ENCODE results near the gene SNED1. TPM values are rescaled to one million over a fixed set of nuclear protein-coding genes. Genes with fewer than 3 reads are reported as not detected.
A peak's percentile ranks its signal among the peaks of the same experiment; 100 is the strongest.

The SNED1 gene
- total RNA-seq, 2 experiments from 2014 or later, result 0.91 to 1.0 TPM

DNA sequence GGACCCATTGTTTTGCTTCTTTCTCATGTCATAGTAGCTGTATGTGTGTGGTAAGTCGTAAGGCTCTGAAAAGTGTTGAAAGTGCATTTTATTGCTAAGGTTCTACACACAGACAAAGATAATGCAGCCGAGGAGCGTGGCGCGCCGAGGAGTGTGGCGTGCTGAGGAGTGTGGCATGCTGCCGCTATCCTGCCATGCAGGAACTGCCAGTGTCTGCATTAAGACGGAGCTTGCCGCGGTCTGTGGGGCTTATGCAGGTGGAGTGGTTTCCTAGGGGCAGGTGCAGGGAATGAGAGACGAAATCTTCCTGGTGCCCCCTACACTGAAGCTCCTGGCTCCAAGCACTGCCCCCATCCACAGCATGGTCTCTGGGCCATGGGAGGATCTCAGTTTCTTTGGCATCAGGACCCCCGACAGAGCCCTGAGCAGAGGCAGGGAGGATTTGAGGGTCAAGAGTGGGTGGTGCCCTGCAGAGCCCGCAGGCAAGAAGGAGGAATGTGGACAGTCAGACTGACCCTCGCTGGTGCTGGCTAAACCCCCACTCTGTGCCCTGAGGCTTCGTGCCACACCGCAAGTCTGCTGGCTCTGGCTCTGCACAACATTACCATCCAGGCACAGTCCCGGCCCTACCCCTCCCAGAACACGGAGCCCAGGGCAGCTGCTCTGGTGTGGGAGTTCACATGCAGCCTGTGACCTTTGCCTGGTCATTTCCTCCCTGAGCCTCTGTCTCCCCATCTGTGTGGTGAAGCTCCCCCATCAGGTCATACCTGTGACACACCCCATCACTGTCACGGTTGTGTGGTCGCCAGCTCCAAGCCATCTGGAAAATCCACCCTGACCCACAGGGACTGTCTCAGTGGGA, 3.2 kb downstream of the SNED1 start:
- Mint-ChIP-seq H3K9me3 (peaks cover 18% of the 10 kb centered on the region), H3K4me3 (no peak overlapping the region), H3K27me3 (peaks cover 8% of the 10 kb centered on the region), H3K4me1 (peaks cover 21% of the 10 kb centered on the region), H3K36me3 (peaks cover 22% of the 10 kb centered on the region), H3K27ac (no peak overlapping the region)
- no peak for DNase-seq

DNA sequence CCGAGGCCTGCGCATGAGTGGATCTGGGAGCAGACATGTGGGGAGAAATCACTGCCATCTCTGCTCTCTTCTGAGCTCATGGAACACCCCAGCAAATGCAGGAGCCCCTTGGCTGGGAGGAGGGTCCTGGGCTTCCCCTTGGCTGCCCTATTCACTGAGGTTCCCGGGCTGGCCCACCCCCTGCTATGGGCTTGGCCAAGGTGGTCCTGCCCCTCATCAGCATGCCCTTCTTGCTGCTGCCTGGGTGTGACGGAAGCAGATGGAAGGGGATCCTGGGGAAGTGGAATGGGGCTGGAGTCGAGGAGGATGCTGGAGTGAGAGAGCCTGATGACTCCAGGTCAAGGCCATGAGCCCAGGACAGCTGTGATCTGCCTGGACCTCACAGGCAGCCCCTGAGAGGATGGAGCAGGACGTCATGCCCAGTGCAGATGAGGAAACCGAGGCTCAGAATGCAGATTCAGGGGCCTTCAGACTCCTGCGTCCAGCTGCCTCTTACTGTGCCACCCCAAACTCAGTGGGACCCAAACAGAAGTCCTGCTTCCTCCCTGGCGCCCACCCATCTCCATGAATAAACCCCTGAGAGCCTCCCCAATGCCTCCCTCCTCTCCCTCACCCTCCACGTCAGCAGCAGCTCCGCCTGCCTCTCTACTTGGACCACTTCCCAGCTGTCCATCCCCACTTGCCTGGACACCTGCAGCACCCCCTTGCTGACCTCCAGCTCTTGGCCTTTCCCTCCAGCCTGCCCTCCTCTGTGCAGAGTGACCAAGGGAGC, 4.0 kb downstream of the SNED1 start:
- H3K4me3 Mint-ChIP-seq, result no peak overlapping the region
- no peak overlapping the region for H3K27ac Mint-ChIP-seq
- H3K27me3 Mint-ChIP-seq, result peaks cover 8% of the 10 kb centered on the region
- DNase-seq, result no peak
- H3K4me1 Mint-ChIP-seq, result peaks cover 25% of the 10 kb centered on the region
- H3K36me3 Mint-ChIP-seq, result peaks cover 22% of the 10 kb centered on the region
- H3K9me3 Mint-ChIP-seq, result peaks cover 18% of the 10 kb centered on the region

DNA sequence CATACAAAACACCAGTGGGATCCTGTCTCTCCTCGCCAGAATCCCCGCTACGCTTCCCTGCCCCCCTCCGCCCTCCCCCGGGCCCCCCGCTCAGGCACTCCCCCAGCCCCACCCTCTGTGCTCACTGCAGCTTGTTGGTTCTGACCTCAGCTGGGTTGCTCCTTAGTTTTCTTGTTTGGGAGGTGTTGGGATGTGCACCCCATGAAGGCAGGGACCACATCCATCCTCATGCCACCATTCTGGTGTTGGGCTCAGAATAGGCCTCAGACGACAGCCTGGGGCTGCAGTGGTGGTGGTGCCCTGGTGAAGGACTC, 4.6 kb downstream of the SNED1 start:
- no peak overlapping the region for H3K27ac Mint-ChIP-seq

DNA sequence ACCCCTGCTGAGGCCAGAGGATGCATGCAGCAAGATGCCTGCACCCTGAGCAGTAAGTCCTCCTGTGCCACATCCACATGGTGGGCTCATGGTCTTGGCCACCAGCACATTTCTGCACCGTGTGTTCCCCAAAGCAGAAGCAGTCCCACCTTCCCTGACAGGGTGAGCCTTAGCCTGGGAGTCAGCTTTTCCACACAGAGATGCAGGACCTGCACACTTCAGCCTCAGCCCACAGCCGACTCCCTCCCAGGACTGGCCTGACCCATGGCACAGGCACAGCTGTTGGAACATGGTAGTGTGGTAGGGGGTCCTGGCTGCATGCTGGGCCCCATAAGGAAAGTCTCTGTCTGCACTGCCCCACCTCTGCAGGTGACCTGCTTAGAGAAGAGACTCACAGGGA, 5.0 kb downstream of the SNED1 start:
- H3K36me3 Mint-ChIP-seq, result peaks cover 22% of the 10 kb centered on the region
- H3K4me1 Mint-ChIP-seq, result peaks cover 26% of the 10 kb centered on the region
- peaks cover 18% of the 10 kb centered on the region for H3K9me3 Mint-ChIP-seq
- H3K27me3 Mint-ChIP-seq, result peaks cover 8% of the 10 kb centered on the region
- no peak for DNase-seq
- no peak overlapping the region for H3K27ac Mint-ChIP-seq
- no peak overlapping the region for H3K4me3 Mint-ChIP-seq

More for the DNA sequence above, 4.6 kb downstream of the SNED1 start:
- H3K36me3 Mint-ChIP-seq, result peaks cover 22% of the 10 kb centered on the region
- no peak overlapping the region for H3K4me3 Mint-ChIP-seq
- peaks cover 18% of the 10 kb centered on the region for H3K9me3 Mint-ChIP-seq
- DNase-seq, result no peak
- H3K27me3 Mint-ChIP-seq, result peaks cover 8% of the 10 kb centered on the region
- H3K4me1 Mint-ChIP-seq, result peaks cover 26% of the 10 kb centered on the region

DNA sequence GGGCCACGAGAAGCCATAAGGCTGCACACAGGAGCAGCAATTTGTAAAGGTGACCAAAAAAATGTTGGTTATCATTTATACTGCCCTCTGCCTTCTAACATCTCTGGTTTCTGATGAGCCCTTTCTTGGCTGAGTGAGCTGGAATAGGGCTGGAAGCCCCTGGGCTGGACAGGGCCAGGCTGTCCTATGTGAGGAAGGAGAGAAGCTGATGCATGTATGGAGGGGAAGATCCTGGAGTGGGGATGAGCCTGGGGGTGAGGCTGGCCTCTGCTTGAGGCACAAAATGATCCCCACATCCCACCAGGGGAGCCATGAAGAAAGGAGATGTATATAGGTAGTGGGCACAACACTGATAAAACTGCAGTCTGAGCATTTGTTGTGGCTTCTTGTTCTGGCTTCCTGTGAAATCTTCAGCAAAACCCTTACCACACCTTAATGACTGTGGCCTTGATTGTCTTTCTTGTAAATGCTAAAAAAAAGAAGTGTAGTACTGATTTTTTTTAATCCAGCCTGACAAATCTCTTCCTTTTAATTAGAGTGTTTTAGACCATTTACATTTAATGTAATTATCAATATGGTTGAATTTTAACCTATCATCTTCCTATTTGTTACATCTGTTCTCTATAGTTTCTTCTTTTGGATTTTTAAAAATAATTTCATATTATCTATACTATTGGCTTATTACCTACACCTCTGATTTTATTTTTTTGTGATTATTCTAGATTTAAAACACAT, 5.6 kb downstream of the SNED1 start:
- Mint-ChIP-seq H3K4me1 (peaks cover 29% of the 10 kb centered on the region), H3K4me3 (no peak overlapping the region), H3K27ac (no peak overlapping the region), H3K27me3 (peaks cover 8% of the 10 kb centered on the region), H3K36me3 (peaks cover 22% of the 10 kb centered on the region), H3K9me3 (peaks cover 18% of the 10 kb centered on the region)
- no peak for DNase-seq

DNA sequence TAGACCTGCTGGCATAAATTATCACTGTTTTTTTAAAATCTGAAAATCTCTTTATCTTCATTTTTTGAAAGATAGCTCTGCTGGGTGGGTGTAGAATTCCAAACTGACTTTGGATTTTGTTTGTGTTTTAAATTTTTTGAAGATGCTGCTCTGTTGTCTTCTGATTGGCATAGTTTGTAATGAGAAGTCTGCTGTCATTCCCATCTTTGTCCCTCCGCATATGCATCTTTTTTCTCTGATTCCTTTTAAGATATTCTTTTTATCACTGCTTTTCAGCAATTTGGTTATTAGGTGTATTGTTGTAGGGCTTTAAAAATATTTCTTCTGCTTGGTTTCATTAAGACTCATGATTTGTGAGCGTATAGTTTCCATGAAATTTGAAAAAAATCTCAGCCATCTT, 7.2 kb downstream of the SNED1 start:
- Mint-ChIP-seq H3K9me3 (peaks cover 18% of the 10 kb centered on the region), H3K4me3 (no peak overlapping the region), H3K4me1 (peaks cover 36% of the 10 kb centered on the region), H3K27me3 (no peaks in the 10 kb centered on the region), H3K27ac (no peak overlapping the region), H3K36me3 (peaks cover 22% of the 10 kb centered on the region)
- no peak for DNase-seq

DNA sequence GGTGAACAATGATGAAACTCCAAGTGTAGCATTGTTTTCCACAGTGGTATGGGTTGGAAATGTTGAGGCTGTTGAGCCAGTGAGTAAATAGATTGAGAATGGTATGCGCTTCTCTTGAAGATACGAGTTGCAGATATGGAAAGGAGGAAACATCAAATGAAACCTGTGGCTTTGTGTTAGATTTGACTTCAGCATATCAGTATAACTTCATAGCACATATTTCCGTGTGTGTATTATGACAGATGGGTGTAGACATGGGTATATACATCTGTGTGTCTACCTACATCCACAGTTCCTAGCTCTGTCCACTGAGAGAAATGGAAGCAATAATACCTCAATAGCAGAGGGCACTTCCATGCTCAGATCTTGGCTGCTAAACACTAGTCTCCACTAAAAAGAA, 8.0 kb downstream of the SNED1 start:
- no peak overlapping the region for H3K27ac Mint-ChIP-seq
- no peak for DNase-seq
- peaks cover 22% of the 10 kb centered on the region for H3K36me3 Mint-ChIP-seq
- H3K4me1 Mint-ChIP-seq, result peaks cover 33% of the 10 kb centered on the region
- H3K4me3 Mint-ChIP-seq, result no peak overlapping the region
- H3K27me3 Mint-ChIP-seq, result no peaks in the 10 kb centered on the region
- peaks cover 18% of the 10 kb centered on the region for H3K9me3 Mint-ChIP-seq

DNA sequence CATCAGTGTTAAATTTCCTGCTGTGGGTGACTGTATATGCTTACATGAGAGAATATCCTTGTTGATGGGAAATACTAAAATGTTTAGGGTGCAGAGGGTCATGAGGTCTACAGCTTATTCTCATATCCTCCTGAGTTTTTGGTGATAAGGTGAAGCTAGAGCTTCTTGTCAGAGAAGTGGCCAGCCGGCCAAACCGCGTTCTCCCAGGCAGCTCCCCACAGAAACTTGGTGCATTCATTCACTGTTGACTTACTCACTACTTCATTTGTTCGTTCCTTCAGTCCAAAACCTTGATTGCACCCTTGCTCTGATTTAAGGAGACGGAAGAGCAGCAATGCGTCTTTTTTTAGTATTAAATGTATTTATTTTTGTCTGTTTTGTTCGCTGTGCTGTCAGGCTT, 8.7 kb downstream of the SNED1 start:
- Mint-ChIP-seq H3K4me1 (peaks cover 32% of the 10 kb centered on the region), H3K27ac (no peak overlapping the region), H3K9me3 (peaks cover 18% of the 10 kb centered on the region), H3K4me3 (no peak overlapping the region), H3K36me3 (peaks cover 22% of the 10 kb centered on the region), H3K27me3 (no peaks in the 10 kb centered on the region)
- DNase-seq, result no peak

DNA sequence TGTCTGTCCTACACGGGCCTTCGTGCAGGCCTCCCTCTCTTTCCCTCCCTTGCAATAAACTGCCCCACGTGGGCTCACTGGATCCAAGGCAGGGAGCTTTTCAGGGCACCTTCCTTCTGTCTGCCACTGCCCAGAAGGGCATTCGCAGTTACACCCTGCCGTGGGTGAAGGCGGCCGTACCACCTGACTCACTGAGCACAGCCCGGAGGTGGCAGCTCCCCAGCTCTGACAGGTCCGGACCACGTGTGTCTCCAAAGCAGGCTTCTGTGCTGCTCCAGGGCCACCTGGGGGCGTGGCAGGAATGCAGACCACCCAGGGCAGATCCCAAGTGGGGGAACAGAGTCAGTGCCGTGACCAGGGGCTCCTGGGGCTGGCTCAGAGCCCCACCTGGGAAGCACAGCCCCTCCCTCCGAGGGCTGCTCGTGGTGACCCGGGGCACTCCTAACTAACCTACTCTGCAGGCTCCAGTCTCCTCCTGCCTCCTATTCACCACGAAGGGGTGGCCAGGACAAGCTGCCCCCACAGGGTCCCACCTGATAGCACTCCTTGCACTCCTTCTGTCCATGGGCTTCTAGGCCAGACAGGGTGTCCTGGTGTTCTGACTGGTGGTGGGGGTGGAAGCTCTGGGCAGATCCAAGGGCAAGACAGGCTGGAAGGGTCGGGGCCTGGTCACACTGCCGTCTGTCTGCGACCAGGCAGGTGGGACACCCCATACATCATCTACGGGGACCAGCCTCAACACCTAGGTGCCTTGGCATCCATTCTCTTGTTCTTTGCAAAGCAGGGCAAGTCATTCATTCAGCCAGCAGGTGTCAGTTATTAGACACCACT, 9.7 kb downstream of the SNED1 start:
- H3K9me3 Mint-ChIP-seq, result peaks cover 18% of the 10 kb centered on the region
- H3K4me3 Mint-ChIP-seq, result no peak overlapping the region
- H3K27me3 Mint-ChIP-seq, result no peaks in the 10 kb centered on the region
- peaks cover 21% of the 10 kb centered on the region for H3K36me3 Mint-ChIP-seq
- H3K27ac Mint-ChIP-seq, result peak overlapping the region; percentile 54
- DNase-seq, result no peak
- H3K4me1 Mint-ChIP-seq, result peaks cover 37% of the 10 kb centered on the region

DNA sequence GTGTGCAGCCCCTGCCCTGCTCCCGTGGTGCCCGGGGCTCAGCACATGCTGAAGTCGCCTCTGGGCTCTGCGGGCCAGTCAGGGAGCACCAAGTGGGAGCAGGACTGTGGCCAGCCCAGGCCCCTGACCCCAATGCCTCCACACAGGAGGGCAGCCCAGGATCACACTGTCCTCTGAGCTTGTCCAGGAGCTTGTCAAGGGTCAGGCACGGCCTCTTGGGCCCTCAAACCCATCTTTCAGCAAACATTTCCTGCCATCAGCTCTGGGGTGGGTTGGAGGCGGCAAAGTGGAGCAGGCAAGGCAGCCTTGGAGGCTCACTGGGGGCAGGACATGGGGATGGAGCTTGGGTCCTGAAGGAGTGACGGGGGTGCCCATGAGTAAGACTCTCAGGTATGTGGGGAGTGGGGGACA, 10.3 kb downstream of the SNED1 start:
- no peak overlapping the region for H3K4me3 Mint-ChIP-seq
- no peak for DNase-seq
- peaks cover 37% of the 10 kb centered on the region for H3K4me1 Mint-ChIP-seq
- peak overlapping the region; percentile 82 for H3K27ac Mint-ChIP-seq
- H3K27me3 Mint-ChIP-seq, result no peaks in the 10 kb centered on the region
- peaks cover 16% of the 10 kb centered on the region for H3K9me3 Mint-ChIP-seq
- H3K36me3 Mint-ChIP-seq, result peaks cover 15% of the 10 kb centered on the region

DNA sequence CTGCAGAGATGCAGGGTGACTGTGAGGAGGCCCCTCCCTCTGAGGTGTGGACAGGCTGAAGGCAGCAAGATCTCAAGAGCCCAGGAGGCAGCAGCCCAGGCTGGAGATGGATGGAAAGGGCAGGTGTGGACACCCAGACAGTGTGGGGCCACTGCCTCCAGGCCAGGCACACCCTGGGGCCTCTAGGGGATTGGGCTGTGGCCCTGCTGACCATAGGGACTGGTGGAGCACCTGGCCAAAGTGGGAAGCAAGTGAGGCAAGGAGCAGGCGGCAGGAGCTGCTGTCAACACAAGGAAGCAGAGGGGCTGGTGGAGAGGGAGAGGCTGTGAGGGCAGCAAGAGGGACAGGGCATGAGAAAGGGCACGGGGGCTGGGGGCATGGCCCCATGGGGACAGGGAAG, 10.8 kb downstream of the SNED1 start:
- peaks cover 12% of the 10 kb centered on the region for H3K36me3 Mint-ChIP-seq
- H3K27me3 Mint-ChIP-seq, result no peaks in the 10 kb centered on the region
- peak overlapping the region; percentile 82 for H3K27ac Mint-ChIP-seq
- peaks cover 12% of the 10 kb centered on the region for H3K9me3 Mint-ChIP-seq
- no peak for DNase-seq
- H3K4me1 Mint-ChIP-seq, result peaks cover 37% of the 10 kb centered on the region
- H3K4me3 Mint-ChIP-seq, result peak overlapping the region; percentile 59

DNA sequence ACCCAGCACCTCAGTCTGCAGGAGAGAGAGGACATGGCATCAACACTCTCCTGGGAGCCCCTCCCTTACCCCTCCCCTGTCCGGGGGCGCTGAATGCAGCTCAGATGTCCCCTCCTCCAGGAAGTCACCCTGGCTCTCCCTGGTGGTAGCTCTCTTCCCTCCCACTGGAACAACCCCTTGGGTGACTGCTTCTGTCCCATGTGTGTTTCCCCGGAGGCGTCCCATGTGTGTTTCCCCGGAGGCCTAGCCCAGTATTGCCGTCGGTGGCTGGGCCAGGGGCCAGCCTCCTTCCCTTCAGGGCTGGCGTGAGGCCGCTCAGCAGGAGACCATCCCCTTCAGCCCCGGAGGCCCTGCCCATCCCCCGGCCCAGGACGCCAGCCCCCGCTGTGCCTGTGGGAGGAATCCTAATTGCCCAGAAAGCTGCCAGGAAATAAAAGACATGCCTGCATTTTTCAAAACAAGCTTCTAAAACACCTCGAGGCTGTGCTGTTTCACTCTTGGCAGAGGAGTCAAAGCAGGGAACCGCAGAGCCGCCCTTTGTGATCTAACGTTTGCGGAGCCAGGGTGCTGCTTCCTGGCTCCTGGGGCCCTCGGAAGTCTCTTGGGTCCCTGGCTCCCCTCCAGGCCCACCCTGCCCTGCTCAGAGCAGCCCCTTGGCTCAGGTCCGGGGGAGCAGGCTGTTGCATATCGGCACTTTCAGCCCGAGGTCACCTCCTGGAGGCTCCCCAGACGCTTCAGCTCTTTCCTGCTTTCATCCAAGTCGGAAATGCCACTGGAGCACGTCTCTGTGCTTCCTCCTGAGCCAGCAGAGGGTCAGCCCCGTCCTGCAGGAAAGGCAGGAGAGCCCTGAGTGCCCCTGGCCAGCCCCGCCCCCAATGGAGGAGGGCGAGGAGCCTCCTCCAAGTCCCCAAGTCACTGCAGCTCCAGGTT, 11.4 kb downstream of the SNED1 start:
- H3K4me3 Mint-ChIP-seq, result peak overlapping the region; percentile 54
- peak overlapping the region; percentile 82 for H3K27ac Mint-ChIP-seq
- H3K9me3 Mint-ChIP-seq, result peaks cover 12% of the 10 kb centered on the region
- DNase-seq, result peak; percentile 54
- H3K4me1 Mint-ChIP-seq, result peaks cover 37% of the 10 kb centered on the region
- no peaks in the 10 kb centered on the region for H3K27me3 Mint-ChIP-seq
- peaks cover 12% of the 10 kb centered on the region for H3K36me3 Mint-ChIP-seq

DNA sequence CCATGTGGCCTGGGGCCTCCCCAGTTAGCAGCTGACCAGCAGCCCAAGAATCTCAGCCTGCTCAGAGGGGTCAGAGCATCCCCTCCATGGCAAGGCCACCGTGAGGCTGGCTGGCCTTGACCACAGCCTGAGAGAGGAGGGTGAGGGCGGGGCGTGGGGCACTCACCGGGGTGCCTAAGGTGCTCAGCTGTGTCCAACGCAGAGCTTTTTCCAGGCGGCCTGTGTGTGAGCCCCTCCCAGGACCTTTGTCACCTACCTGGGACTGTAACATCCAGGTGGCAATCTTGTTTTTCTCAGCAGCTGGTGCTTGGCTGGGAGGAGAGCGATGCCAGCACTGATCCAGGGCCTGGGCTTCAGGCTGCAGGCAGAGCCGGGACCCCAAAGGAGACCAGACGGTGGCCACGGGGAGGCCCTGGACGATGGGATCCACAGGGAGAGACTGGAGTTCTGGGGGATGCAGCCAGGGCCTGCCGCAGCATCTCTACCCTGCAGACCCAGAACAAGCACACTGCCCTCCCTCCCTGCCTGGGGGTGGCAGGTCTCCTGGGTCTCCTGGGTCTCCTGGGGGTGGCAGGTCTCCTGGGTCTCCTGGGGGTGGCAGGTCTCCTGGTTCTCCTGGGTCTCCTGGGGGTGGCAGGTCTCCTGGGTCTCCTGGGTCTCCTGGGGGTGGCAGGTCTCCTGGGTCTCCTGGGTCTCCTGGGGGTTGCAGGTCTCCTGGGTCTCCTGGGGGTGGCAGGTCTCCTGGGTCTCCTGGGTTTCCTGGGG, 12.3 kb downstream of the SNED1 start:
- H3K4me3 Mint-ChIP-seq, result peak overlapping the region; percentile 54
- no peaks in the 10 kb centered on the region for H3K27me3 Mint-ChIP-seq
- peaks cover 37% of the 10 kb centered on the region for H3K4me1 Mint-ChIP-seq
- H3K9me3 Mint-ChIP-seq, result peaks cover 6% of the 10 kb centered on the region
- peaks cover 6% of the 10 kb centered on the region for H3K36me3 Mint-ChIP-seq
- no peak for DNase-seq
- H3K27ac Mint-ChIP-seq, result peak overlapping the region; percentile 82
